Fibroblast of pulmonary artery (primary cell): ENCODE results near the gene NDUFB4.

Experiments
- DNase-seq: peaks from one replicate; pipeline ENCODE4 v3.0.0-alpha.2; 2010; ENCODE audit warnings: low read depth
- H3K4me3 ChIP-seq: replicated peaks from 2 replicates; pipeline ENCODE4 v1.5.1; 2011; ENCODE audit warnings: low read depth, mild to moderate bottlenecking, control low read depth, low read length, moderate library complexity
- TF ChIP-seq, protein P1 (sequence below): IDR thresholded peaks from 2 replicates; pipeline ENCODE4 v1.5.1; 2011; ENCODE audit warnings: mild to moderate bottlenecking, control low read depth, low read length, inconsistent platforms; ENCODE audit errors: missing control alignments

NDUFB4 gene

DNA sequence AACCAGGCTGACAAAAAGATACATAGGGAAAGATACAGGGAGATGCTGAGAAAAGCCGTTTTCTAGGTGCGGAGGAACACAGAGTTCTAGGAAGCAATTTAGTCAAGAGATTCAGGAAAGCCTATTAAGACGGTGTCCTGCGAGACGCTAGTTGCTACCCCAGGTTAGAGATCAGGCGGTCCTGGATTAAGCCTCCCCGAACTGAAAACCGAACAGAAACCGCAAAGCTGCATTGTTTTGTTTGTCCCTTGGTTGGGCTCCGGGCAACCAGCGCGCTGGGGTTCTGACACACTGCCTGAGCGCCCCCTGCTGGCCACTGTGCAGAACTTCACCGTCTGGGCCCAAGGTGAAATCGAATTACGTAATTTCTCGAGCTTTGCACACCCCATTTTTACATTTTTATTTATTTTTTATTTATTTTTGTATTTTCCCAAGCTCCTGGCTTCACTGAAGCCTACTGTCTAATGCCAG, 37.3 kb upstream of the NDUFB4 start:
- peak; percentile 95 for DNase-seq
- TF ChIP-seq, protein P1, sequence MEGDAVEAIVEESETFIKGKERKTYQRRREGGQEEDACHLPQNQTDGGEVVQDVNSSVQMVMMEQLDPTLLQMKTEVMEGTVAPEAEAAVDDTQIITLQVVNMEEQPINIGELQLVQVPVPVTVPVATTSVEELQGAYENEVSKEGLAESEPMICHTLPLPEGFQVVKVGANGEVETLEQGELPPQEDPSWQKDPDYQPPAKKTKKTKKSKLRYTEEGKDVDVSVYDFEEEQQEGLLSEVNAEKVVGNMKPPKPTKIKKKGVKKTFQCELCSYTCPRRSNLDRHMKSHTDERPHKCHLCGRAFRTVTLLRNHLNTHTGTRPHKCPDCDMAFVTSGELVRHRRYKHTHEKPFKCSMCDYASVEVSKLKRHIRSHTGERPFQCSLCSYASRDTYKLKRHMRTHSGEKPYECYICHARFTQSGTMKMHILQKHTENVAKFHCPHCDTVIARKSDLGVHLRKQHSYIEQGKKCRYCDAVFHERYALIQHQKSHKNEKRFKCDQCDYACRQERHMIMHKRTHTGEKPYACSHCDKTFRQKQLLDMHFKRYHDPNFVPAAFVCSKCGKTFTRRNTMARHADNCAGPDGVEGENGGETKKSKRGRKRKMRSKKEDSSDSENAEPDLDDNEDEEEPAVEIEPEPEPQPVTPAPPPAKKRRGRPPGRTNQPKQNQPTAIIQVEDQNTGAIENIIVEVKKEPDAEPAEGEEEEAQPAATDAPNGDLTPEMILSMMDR: peak; percentile 88
- peak overlapping the region; percentile 58 for H3K4me3 ChIP-seq

DNA sequence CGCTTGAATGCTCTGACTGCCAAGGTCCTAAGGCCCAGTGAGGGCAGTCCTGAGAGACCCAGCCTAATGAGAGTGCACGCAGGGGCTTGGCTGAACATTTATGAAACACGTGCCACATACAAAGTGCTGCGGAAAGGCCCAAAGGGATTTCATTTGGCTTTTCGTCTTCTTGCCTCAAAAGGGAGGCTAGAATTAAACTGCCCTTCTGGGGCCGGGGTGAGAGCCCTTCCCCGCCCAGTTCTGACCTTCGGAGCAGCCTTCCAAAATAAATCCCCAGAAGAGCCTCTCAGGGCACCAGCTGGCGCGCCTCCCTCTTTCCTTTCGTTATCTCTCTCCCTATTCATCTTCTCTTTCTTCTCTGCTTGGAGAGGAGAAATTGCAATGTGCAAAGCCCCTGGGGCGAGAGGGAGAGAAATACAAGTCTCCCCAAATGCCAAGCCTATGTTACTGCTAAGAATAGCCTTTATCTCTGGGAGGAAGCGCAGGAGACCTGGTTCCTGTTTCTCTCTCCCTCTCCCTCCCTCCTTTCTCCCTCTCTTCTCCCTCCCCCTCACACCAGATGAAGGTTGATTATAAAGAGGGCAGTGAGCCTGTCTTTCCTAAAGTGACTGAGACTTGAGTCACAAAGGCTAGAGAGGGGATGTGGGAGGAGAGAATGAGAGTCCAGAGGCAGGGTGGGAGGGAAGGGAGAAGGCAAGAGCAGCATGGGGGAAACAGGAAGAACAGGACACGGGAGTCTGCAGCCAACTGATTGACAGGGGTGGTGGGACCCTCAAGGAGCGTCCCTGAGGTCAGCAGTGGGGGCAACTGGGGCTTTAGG, 36.7 kb upstream of the NDUFB4 start:
- H3K4me3 ChIP-seq: peak overlapping the region; percentile 58
- TF ChIP-seq, protein P1: no peak

DNA sequence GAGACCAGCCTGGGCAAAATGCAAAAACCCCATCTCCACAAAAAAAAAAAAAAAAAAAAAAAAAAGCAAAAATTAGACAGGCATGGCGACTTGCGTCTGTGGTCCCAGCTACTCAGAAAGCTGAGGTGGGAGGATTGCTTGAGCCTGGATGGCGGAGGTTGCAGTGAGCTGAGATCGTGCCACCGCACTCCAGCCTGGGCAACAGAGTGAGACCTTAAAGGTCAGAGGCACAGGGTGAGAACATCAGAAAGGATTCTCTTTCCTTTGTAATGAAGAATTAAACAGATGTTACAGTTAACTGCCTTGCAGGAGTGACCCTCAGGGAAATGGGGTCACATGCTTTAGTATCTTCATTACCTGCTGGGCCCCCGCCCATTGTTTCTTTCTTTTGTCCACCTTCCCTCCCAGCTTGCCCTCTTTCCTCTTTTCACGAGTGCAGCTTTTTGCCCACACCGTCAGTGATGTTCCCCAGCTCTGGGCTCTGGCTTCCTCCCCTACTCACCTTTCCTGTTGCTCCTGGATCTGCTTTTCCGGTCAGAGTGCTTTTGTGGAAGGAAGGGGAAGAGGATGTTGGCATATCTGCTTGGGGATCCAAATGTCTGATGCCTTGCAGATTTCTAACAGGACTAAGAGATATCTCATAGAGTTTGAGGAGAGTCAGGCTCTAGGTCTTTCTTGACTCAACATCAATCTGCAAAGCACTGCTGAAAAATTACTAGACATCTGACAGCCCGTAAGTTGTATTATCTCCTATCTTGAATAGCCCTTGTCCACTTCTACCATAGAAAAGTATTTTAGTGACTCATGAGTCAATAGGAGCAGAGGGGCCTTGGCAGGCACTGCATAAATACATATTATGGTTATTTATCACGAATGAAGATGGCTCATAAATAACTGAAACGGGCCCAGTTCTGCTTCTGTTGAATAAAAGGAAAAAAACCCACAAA, 35.6 kb upstream of the NDUFB4 start:
- TF ChIP-seq, protein P1: no peak
- H3K4me3 ChIP-seq: no peak overlapping the region
- DNase-seq: no peak

More for the DNA sequence above, 36.7 kb upstream of the NDUFB4 start:
- DNase-seq: peak; percentile 70

DNA sequence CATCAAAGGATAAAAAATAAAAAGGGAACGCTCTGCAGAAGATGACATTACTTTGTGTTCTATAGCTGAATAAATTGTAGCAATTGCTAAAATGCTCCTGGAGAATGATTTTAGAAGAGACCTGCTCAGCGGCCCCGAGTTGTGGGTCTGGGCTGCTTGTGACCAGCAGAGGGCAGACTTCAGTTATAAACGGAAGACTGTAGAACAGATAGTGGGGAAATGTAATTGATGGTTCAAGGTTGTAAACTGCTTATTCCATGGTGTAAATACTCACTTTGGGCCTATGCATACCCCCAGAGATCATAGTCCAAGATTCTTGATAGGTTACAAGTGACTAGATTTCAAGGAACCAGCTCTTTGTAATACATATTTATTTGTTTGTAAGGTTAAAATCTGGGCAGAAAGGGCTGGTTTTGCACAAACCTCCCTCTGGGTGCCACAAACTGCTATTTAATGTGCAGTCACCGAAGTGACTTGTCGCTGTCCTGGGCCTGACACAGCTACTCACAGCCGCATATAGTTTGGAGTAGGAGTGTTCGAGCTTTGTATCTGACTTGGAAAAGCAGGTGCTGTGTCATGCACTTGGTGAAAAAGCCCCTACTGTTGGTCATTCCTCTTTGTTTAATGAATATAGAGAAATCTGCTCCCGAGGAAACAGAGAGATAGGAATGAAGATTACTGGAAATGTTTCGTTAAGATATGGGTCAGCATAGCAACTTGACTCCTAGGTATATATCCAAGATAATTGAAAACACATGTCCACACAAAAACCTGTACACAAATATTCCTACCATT, 34.7 kb upstream of the NDUFB4 start:
- TF ChIP-seq, protein P1: peak; percentile 85
- DNase-seq: peak; percentile 85
- H3K4me3 ChIP-seq: no peak overlapping the region

DNA sequence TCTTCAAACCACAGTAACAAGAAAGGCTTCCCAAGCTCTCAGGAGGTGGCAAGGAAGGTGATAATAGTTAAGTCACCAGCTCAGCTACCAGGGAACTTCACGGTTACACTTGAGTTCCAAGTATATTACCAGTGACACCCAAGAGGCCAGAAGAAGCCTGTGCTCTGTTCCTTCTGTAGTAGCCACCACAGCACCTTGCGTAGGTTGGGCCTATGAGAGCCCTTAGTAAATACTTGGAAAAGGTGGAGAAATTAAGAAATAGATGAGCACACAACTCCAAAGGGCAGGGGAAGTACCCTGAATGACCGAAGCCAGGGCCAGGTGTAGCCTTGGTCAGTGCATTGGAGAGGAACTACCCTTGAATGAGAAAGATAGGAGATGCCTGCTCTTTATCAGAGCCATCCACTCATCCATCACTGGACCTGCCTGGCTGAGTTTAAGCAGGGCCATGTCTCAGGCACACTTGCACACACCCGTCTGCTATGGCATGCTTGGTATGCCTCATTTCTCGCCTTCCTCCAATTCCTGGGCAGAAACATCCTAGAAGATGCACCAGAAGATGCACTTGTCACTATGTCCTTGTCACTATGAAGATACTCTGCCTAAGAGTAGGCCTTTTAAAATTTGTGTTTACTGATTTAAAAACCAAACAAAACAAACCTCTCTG, 32.6 kb upstream of the NDUFB4 start:
- no peak for DNase-seq

More for the DNA sequence above, 32.6 kb upstream of the NDUFB4 start:
- H3K4me3 ChIP-seq: no peak overlapping the region
- TF ChIP-seq, protein P1: no peak
